ENCODE data around the gene UGT1A10. TPM values are rescaled to one million over a fixed set of nuclear protein-coding genes. Genes with fewer than 3 reads are reported as not detected.

Gene UGT1A10
- total and polyA plus RNA-seq, 2 of the 13 experiments (the other 11 are each of a cell fraction or from before 2014, with no cell fraction given) = not detected

GRCh38 chr2:233745073-233745755 lies 109.0 kb downstream of the UGT1A10 start (continued):
- TF ChIP-seq SNAPC4 (CRISPR knock-in tag; IDR thresholded peaks at IDR 0.05) (peak; percentile 43; the same call in 1 of the 2 replicates), NR0B2 (CRISPR knock-in tag; IDR thresholded peaks at IDR 0.05) (no peak), ZNF281 (CRISPR knock-in tag; IDR thresholded peaks at IDR 0.05; ENCODE audit: borderline replicate concordance) (peak; percentile 71; the same call in 1 of the 2 replicates), PAX8 (CRISPR knock-in tag; IDR thresholded peaks at IDR 0.05; ENCODE audit: borderline replicate concordance) (no peak), ZNF703 (CRISPR knock-in tag; IDR thresholded peaks at IDR 0.05; ENCODE audit: borderline replicate concordance) (peak; percentile 94; the same call in 1 of the 2 replicates), ETS1 (CRISPR knock-in tag; IDR thresholded peaks at IDR 0.05) (no peak), ATF4 (CRISPR knock-in tag; IDR thresholded peaks at IDR 0.05) (peak in 1 of 2 experiments; percentile 87; a peak in 2 of 4 replicates), CERS6 (CRISPR knock-in tag; IDR thresholded peaks at IDR 0.05) (no peak), ZFYVE20 (CRISPR knock-in tag; IDR thresholded peaks at IDR 0.05; ENCODE audit: borderline replicate concordance, low read depth) (no peak), ARID5B (CRISPR knock-in tag; IDR thresholded peaks at IDR 0.05) (peak; percentile 99), ZNF720 (CRISPR knock-in tag; IDR thresholded peaks at IDR 0.05) (no peak)
